Inflammatory macrophage treated with lipopolysaccharide for 1 hour (primary cell): Measurements from ENCODE around the gene BMPR2.
"Not testable (repeated sequence)": the region's sequence is repeated elsewhere in the genome, so short reads cannot be mapped to it uniquely, and the experiment has no call there.

Experiments used
- DNase-seq, 2 donors: peaks; one replicate each; pipeline ENCODE4 v3.0.0-alpha.2; 2020 to 2022

Gene BMPR2

GRCh38 chr2:202375609-202376408, at the start of gene BMPR2:
TSS of gene BMPR2 (plus strand) at chr2:202376327. CDS start at chr2:202377475, 1,148 bp downstream.
- peak; percentile 72 to 89 for DNase-seq

DNA sequence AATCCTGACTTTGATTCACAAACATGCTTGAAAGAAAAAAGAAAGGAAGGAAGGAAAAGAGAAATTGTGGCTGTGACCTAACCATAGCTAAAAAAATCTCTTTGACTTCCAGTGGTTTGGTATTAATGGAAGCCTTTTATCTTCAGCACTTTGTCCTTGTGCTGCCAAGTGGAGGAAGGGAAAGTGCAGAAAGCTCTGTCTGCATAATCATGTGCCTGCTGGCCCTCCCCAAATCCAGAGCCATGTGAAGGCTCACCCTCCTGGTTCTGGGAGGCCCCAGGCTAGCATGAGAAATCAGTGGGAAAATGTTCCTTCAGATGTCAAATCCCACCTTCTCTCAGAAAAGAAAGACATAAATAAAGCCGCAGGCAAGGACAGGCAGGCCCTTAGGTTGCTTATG, 48.3 kb upstream of the BMPR2 start:
- no peak for DNase-seq

GRCh38 chr2:202335791-202336467, 40.2 kb upstream of the BMPR2 start:
- DNase-seq: no peak

- no peak for DNase-seq
These were observed 39.0 kb upstream of the BMPR2 start for GRCh38 chr2:202337151-202337550.

DNA sequence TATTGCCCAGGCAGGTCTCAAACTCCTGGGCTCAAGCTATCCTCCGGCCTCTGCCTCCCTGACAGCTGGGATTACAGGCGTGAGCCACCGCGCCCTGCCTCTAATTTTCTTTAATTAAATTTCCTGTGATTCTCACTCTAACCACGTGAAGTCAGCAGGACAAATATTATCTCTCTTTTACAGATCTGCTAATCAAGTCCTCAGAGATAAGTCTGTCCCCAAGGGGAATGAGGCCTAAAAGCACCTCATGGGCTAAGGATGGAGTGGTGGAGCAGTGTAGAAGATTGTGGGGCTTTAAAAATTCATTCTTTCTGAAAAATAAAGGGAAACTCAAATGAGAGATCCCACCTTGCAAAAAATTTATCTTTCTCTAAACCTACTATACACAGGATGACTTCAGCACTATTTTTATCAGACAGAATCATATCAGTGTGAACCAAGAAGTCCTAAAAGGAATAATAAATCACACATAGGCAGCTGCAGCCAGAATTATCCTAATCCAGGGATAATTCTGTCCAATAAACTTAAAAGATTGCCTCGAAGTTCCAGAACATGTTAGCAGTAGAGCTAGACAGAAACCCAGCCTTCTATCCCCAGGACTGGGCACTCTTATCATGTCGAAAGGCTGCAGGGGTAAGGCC, 38.3 kb upstream of the BMPR2 start:
- no peak for DNase-seq

GRCh38 chr2:202339071-202339870, 36.9 kb upstream of the BMPR2 start:
- DNase-seq: no peak

DNA sequence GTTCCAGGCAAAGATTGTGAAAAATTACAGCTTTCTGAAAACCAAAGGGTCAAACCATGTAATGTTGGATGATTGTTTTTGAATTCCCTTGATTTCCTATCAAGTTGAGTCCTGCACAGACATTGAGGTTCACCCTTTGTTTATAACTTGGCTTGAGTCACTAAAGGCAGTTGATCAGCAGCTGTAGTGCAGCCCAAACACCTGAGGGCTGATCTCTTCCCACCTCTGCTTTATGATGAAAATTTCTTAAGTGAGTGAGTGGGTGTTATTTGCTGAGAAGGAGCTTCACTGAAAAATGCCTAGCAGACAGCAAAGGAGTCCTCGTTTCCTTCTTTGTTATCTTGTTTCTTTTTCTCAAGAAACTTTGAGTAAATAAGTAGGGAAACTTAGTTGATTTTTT, 31.9 kb upstream of the BMPR2 start:
- no peak for DNase-seq

GRCh38 chr2:202346180-202346579, 29.9 kb upstream of the BMPR2 start:
- DNase-seq: no peak

DNA sequence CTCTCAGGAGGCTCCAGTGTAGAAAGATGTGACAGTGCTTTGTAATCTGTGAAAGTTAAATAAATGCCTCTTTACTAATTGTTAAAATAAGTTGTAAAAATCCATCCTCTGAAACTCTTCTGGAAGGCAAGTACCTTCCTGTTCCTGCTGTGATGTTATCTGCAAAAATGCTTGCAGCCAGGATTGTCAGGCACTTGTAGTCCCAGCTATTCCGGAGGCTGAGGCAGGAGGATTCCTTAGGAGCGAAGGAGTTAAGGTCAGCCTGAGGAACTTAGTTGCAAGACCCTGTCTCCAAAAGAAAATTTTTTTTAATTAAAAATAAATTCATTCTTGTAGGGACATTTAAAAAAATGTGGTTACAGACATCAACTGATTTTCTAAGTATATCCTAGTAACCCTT, 22.7 kb upstream of the BMPR2 start:
- no peak for DNase-seq

DNA sequence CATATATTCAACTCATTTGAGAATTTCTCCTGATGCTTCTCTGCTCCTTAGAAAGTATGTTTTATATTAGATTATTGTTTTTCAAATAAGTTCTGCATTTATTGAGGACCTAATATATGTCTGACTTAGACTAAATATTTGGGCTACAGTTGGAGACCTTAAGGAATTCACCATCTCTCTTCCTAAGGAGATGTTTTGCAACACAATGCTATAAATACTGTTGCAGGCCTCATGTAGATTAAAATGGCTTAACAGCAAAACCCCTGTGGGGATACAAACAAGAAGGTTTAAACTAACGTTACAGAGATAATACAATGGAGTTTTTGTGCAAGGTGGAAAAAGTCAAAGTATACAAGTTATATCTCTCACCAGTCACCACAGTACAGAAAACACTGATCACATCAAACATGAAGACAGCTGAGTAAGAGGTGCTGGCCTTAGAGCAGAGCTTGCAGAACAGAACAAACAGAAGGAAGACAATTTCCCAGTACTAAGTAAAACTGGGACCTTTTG, 20.1 kb upstream of the BMPR2 start:
- DNase-seq: no peak

- not testable (repeated sequence) for DNase-seq
These were observed 17.2 kb upstream of the BMPR2 start for GRCh38 chr2:202358924-202359323.

DNA sequence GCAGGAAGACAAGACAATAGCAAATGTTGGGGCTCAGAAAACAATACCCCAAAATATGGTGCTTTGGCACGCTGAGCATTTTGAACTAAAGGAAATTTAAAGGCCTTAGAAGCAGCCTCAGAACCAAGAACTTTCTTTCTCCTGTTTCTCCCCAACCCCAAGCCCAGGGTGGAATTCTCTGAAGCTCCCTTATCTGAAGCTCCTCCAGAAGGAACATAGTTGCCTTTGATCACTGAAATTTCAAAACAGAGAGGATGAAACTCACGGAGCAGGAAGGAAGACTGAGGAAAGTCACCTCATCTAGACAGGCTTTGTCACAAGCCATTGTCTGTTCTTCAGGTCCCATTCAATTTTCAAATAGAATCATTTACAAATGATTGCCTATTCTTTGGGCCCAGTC, 15.5 kb upstream of the BMPR2 start:
- DNase-seq: no peak

GRCh38 chr2:202361108-202361507, 15.0 kb upstream of the BMPR2 start:
- DNase-seq: no peak

- no peak for DNase-seq
These were observed 2.6 kb upstream of the BMPR2 start for GRCh38 chr2:202373490-202373889.

GRCh38 chr2:202374383-202374782, 1.7 kb upstream of the BMPR2 start:
- DNase-seq: not testable (repeated sequence)

GRCh38 chr2:202375033-202375608, 1.0 kb upstream of the BMPR2 start:
- DNase-seq: peak; percentile 44 to 54

DNA sequence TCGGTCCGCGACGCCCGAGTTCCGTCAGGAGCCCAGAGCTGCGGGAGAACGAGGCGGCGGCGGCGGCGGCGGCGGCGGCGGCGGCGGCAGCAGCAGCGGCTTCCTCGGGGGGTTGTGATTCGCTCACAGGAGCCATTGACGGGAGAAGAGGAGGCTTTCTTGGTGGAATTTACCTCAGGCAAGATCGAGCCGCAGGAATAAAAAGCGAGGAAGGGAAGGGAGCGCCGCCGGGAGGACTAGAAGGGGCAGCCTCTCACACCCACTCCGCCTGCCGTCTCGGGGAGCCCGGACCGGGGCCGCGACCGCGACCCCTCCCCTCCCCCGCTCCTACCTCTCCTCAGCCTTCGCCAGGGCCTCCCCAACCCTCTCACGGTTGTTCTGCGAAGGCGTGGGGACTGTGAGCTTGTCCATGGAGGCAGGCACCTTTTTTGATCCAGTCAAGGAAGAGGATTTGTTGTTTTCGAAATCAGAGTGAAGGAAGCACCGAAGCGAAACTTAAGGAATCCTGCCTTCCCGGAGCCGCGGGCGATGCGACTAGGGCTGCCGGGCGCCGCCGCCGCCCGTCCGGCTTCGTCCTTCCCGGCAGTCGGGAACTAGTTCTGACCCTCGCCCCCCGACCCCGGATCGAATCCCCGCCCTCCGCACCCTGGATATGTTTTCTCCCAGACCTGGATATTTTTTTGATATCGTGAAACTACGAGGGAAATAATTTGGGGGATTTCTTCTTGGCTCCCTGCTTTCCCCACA, 506 bp downstream of the BMPR2 start:
- peak; percentile 48 to 53 for DNase-seq

DNA sequence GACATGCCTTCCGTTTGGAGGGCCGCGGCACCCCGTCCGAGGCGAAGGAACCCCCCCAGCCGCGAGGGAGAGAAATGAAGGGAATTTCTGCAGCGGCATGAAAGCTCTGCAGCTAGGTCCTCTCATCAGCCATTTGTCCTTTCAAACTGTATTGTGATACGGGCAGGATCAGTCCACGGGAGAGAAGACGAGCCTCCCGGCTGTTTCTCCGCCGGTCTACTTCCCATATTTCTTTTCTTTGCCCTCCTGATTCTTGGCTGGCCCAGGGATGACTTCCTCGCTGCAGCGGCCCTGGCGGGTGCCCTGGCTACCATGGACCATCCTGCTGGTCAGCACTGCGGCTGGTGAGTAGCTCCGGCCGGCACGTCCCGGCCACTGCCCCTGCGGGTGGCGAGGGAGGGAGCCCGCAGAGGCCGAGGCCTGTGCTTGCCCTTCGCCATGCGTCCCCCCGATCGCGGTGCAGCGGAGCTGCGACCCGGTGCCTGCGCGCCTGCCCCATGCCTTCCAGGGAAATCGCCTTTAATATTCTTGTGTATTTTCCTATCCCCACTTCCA, 1.2 kb downstream of the BMPR2 start:
- peak; percentile 33 to 56 for DNase-seq

- no peak for DNase-seq
These were observed 1.9 kb downstream of the BMPR2 start for GRCh38 chr2:202378001-202378400.

DNA sequence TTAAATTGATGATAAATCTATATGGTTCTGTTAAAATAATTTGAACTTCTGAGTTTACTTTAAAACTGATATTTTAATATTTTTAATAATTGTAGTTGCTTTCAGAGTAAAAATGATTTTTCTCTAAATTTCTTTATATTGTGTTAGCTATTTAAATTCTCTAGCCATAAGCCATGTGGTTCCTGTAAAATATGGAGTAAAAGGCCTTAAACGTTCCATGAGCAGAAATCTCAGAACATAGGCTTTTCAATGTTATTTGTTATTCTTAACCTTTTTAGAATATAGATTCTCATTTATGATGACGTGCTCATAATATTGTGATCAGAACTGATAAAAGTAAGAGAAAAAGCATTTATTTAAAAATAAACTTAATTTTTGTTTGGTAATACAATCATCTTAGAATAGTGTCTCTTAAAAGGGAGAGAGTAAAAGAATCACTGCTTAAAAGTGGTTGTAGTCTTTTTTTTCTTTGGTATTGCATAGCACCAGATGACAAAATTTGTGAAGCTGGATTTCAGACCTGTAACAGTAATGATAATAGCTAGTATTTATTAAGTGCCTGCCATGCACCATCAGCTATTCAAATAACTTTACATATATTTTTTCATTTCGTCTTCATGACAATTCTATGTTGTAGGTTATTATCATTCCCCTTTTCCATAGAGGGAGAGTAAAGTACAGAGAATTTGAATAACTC, 2.7 kb downstream of the BMPR2 start:
- no peak for DNase-seq

GRCh38 chr2:202382684-202383083, 6.6 kb downstream of the BMPR2 start:
- no peak for DNase-seq
